HCT116 (cell line): ENCODE results near the gene TMCO4. TPM values are rescaled to one million over a fixed set of nuclear protein-coding genes. Genes with fewer than 3 reads are reported as not detected.

ENCODE experiments used
- ATAC-seq: fragments of 200-7000 bp; cut with Tn5 transposase; 2 replicates; pipeline ENCODE4 v1.9.1; 2020; ENCODE audit warnings: mild to moderate bottlenecking, moderate library complexity
- BruUV-seq: library from RNA; stranded (reverse); fragments of 400-500 nt; replicated peaks from 2 replicates; lab custom pipeline; 2021; lab: Mats Ljungman, UMichigan
- CTCF ChIA-PET: fragments of 300-600 bp; sonication (Branson Sonifier 250); formaldehyde crosslinking; loops from one replicate; lab custom pipeline; 2021; ENCODE audit warnings: antibody characterized with exemption; lab: Charles Lee
- POLR2A ChIA-PET: fragments of 300-600, 350-600 bp; sonication (Branson Sonifier 250); formaldehyde crosslinking; loops from one replicate; lab custom pipeline; 2021; ENCODE audit warnings: antibody characterized with exemption; lab: Charles Lee
- RAD21 ChIA-PET, 2 experiments: fragments of 300-600 bp; sonication (Branson Sonifier 250); formaldehyde crosslinking; loops; one replicate each; lab custom pipeline; 2023; ENCODE audit warnings: low total read pairs in 2 of 2; ENCODE audit not compliant: uncharacterized antibody in 2 of 2, unreplicated experiment in 2 of 2, low non-redundant PET in 1 of 2; lab: Charles Lee
- DNase-seq: peaks from one replicate; pipeline ENCODE4 v3.0.0-alpha.2; 2010; ENCODE audit warnings: low read depth, low spot score
- H2AFZ ChIP-seq: fragments of 200-600 bp; shearing (Covaris generic), sonication (generic); 2 replicates; pipeline ENCODE4 v1.6.1; 2017; ENCODE audit warnings: low read depth, mixed run types, mixed read lengths, antibody characterized with exemption, low read length; ENCODE audit not compliant: poor library complexity, severe bottlenecking
- H3K27ac ChIP-seq: 2 replicates; pipeline ENCODE4 v1.5.1; 2012; ENCODE audit warnings: low read depth, low read length
- H3K27me3 ChIP-seq: fragments of 200-600 bp; sonication (generic); 2 replicates; pipeline ENCODE4 v1.6.1; 2016; ENCODE audit warnings: mixed run types, low read length, mixed read lengths; ENCODE audit not compliant: insufficient read depth
- H3K36me3 ChIP-seq, 2 experiments: fragments of 200-500 bp in 1 of 2; fragments of 200-600 bp in 1 of 2; sonication (Bioruptor generic) in 1 of 2; sonication (generic) in 1 of 2; 2 replicates each; pipeline versions ENCODE4 v1.5.1 to v1.6.1; 2014 to 2016; ENCODE audit warnings: low read length in 2 of 2, inconsistent platforms in 1 of 2, mixed read lengths in 1 of 2, mixed run types in 1 of 2; ENCODE audit not compliant: insufficient read depth in 2 of 2, control insufficient read depth in 1 of 2
- H3K4me1 ChIP-seq, 2 experiments: fragments of 200-600 bp in 1 of 2; sonication (generic) in 1 of 2; 2 replicates each; pipeline versions ENCODE4 v1.5.1 to v1.6.1; 2012 to 2017; ENCODE audit warnings: low read length in 2 of 2, inconsistent platforms in 1 of 2, mild to moderate bottlenecking in 1 of 2, mixed read lengths in 1 of 2, mixed run types in 1 of 2, moderate library complexity in 1 of 2; ENCODE audit not compliant: insufficient read depth in 2 of 2, control insufficient read depth in 1 of 2
- H3K4me2 ChIP-seq: fragments of 200-600 bp; sonication (generic); 2 replicates; pipeline ENCODE4 v1.6.1; 2017; ENCODE audit warnings: mixed run types, low read length, mixed read lengths
- H3K4me3 ChIP-seq, 2 experiments: fragments of 200-600 bp in 1 of 2; sonication (generic) in 1 of 2; replicated peaks in 1 of 2; 2 replicates each; pipeline ENCODE4 v1.5.1; 2011 to 2016; ENCODE audit warnings: low read length in 2 of 2, control low read depth in 1 of 2, low read depth in 1 of 2, mild to moderate bottlenecking in 1 of 2, mixed read lengths in 1 of 2, mixed run types in 1 of 2
- H3K79me2 ChIP-seq: fragments of 200-600 bp; sonication (generic); 2 replicates; pipeline ENCODE4 v1.6.1; 2017; ENCODE audit warnings: mild to moderate bottlenecking, mixed run types, low read length, moderate library complexity, mixed read lengths; ENCODE audit not compliant: insufficient read depth
- H3K9ac ChIP-seq: fragments of 200-600 bp; sonication (generic); 2 replicates; pipeline ENCODE4 v1.6.1; 2016; ENCODE audit warnings: low read length, mixed read lengths
- H3K9me2 ChIP-seq: fragments of 200-600 bp; sonication (generic), shearing (Covaris generic); 2 replicates; pipeline ENCODE4 v1.6.1; 2017; ENCODE audit warnings: mixed run types, mild to moderate bottlenecking, moderate library complexity; ENCODE audit not compliant: insufficient read depth
- H3K9me3 ChIP-seq, 2 experiments: fragments of 200-500 bp in 1 of 2; fragments of 200-600 bp in 1 of 2; sonication (Bioruptor generic) in 1 of 2; sonication (generic) in 1 of 2; 2 replicates each; pipeline ENCODE4 v1.6.1; 2014 to 2017; ENCODE audit warnings: low read length in 2 of 2, mixed read lengths in 2 of 2, inconsistent platforms in 1 of 2, low read depth in 1 of 2, mild to moderate bottlenecking in 1 of 2, mixed run types in 1 of 2, moderate library complexity in 1 of 2; ENCODE audit not compliant: control insufficient read depth in 1 of 2, insufficient read depth in 1 of 2
- H4K20me1 ChIP-seq: fragments of 200-600 bp; sonication (generic), shearing (Covaris generic); 2 replicates; pipeline ENCODE4 v1.6.1; 2017; ENCODE audit warnings: mixed run types, mild to moderate bottlenecking, moderate library complexity; ENCODE audit not compliant: insufficient read depth
- CBX3 ChIP-seq: IDR thresholded peaks from 2 replicates; pipeline ENCODE4 v1.6.1; 2012; ENCODE audit warnings: low read depth
- CEBPB ChIP-seq: IDR thresholded peaks from 2 replicates; pipeline ENCODE4 v1.6.1; 2012; ENCODE audit warnings: low read depth
- EGR1 ChIP-seq: IDR thresholded peaks from 2 replicates; pipeline ENCODE4 v1.6.1; 2012; ENCODE audit warnings: low read depth
- ELF1 ChIP-seq: IDR thresholded peaks from 2 replicates; pipeline ENCODE4 v1.6.1; 2012; ENCODE audit warnings: low read depth, borderline replicate concordance
- EZH2 ChIP-seq: fragments of 200-600 bp; sonication (generic); IDR thresholded peaks from 2 replicates; pipeline ENCODE4 v1.6.1; 2017; ENCODE audit warnings: antibody characterized with exemption, mixed run types
- EZH2phosphoT487 ChIP-seq: fragments of 200-600 bp; IDR thresholded peaks from 2 replicates; pipeline ENCODE4 v1.6.1; 2018; ENCODE audit warnings: antibody characterized with exemption, borderline replicate concordance
- JUND ChIP-seq: IDR thresholded peaks from 2 replicates; pipeline ENCODE4 v1.6.1; 2012
- POLR2AphosphoS5 ChIP-seq: IDR thresholded peaks from 2 replicates; pipeline ENCODE4 v1.6.1; 2011; ENCODE audit warnings: mild to moderate bottlenecking, low read depth, low read length, moderate library complexity
- RAD21 ChIP-seq: IDR thresholded peaks from 2 replicates; pipeline ENCODE4 v1.6.1; 2012; ENCODE audit warnings: low read depth, mild to moderate bottlenecking
- SP1 ChIP-seq: IDR thresholded peaks from 2 replicates; pipeline ENCODE4 v1.6.1; 2012; ENCODE audit warnings: low read depth
- SRF ChIP-seq: IDR thresholded peaks from 2 replicates; pipeline ENCODE4 v1.6.1; 2012; ENCODE audit warnings: low read depth
- TCF7L2 ChIP-seq: IDR thresholded peaks from 2 replicates; pipeline ENCODE4 v1.7.0; 2011; ENCODE audit warnings: borderline replicate concordance, inconsistent platforms; ENCODE audit not compliant: insufficient read depth, insufficient read length; ENCODE audit errors: extremely low read depth
- YY1 ChIP-seq: IDR thresholded peaks from 2 replicates; pipeline ENCODE4 v1.6.1; 2011; ENCODE audit warnings: low read length, low read depth, moderate library complexity, mild to moderate bottlenecking; ENCODE audit not compliant: insufficient replicate concordance; ENCODE audit errors: extremely low read depth
- ZNF274 ChIP-seq: fragments of 200-500 bp; sonication (Bioruptor generic); IDR thresholded peaks from 2 replicates; pipeline ENCODE4 v1.6.1; 2014; ENCODE audit warnings: mild to moderate bottlenecking, low read depth, low read length, inconsistent platforms
- intact Hi-C: fragments of 100-400 bp; cut with micrococcal nuclease; formaldehyde crosslinking; loops from 2 replicates; pipeline ENCODE4 v1.10.0; 2022
- total RNA-seq: library from RNA; stranded (reverse); gene quantifications from one replicate; pipeline ENCODE4 v1.2.1, GENCODE V29; 2021; ENCODE audit not compliant: unreplicated experiment
- TF ChIP-seq, protein P1 (sequence below), 3 experiments: fragments of 200-600 bp in 1 of 3; sonication (generic) in 1 of 3; IDR thresholded peaks in 2 of 3; conservative IDR thresholded peaks in 1 of 3; 2 replicates each; pipeline ENCODE4 v1.5.1; 2012 to 2017; ENCODE audit warnings: low read depth in 2 of 3, low read length in 2 of 3, antibody characterized with exemption in 1 of 3, borderline replicate concordance in 1 of 3, control low read depth in 1 of 3, mild to moderate bottlenecking in 1 of 3, mixed read lengths in 1 of 3, mixed run types in 1 of 3, moderate library complexity in 1 of 3; ENCODE audit not compliant: insufficient read depth in 1 of 3
- TF ChIP-seq, protein P2 (sequence below): IDR thresholded peaks from 2 replicates; pipeline ENCODE4 v1.6.1; 2012
- TF ChIP-seq, protein P3 (sequence below): IDR thresholded peaks from 2 replicates; pipeline ENCODE4 v1.6.1; 2012

Gene TMCO4
- total RNA-seq, 1 experiment from 2014 or later, result 12.7 TPM

DNA sequence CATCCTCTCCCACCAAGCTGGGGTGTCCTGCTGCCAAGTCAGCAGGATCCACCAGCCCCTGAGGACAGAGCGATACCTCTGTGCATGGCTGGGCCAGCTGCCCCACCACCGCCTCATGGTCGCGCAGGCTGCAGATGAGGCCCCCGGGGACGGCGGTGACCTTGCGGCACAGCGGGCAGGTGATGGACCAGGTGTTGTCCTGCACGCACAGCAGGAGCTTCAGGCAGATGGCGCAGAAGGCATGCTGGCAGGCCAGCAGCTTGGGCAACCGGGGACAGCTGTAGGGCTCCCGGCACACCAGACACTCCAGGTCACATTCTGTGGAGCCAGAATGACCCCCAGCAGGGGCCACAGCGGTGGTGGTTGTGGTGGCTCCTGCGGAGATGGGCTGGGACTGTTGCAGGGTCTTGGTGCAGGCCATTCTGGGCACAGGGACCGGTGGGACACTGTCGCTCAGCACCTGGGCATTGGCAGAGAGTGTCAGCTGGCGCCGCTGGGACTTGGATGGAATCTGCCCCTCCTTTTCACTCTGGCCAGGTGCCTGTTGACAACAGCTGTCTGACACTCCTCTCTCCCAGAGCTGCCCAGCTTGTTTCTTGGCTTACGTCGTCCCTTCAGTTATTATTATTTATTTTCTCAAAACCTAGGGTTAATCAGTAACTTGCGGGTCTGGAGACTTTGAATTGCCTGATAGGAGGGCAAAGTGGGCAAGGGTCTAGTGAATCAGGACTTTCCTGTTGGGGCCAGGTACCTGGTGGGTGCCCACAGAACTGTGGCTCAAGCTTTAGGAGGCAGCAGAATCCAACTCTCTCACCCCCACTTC, 15.2 kb upstream of the TMCO4 start, which contains the start of gene RNF186:
Gene RNF186 (minus strand): TSS at position 603 of the 823 bp plus-strand sequence. CDS start 182 bp downstream, at position 421.
- H3K4me2 ChIP-seq, result no peak within 1 kb of the TSS
- H2AFZ ChIP-seq, result no peak within 1 kb of the TSS
- POLR2A ChIA-PET, result no interaction called here
- H3K27me3 ChIP-seq, result no peaks in the 10 kb centered on the region
- H3K79me2 ChIP-seq, result no peaks in the 10 kb centered on the region
- BruUV-seq, result no TSS peak
- TF ChIP-seq CBX3, result no peak
- TF ChIP-seq EZH2phosphoT487, result no peak
- no peak for TF ChIP-seq RAD21
- no peak for TF ChIP-seq JUND
- TF ChIP-seq EGR1, result no peak
- no peak for TF ChIP-seq ZNF274
- no peak for TF ChIP-seq ELF1
- no peak for TF ChIP-seq CEBPB
- TF ChIP-seq, protein P1, sequence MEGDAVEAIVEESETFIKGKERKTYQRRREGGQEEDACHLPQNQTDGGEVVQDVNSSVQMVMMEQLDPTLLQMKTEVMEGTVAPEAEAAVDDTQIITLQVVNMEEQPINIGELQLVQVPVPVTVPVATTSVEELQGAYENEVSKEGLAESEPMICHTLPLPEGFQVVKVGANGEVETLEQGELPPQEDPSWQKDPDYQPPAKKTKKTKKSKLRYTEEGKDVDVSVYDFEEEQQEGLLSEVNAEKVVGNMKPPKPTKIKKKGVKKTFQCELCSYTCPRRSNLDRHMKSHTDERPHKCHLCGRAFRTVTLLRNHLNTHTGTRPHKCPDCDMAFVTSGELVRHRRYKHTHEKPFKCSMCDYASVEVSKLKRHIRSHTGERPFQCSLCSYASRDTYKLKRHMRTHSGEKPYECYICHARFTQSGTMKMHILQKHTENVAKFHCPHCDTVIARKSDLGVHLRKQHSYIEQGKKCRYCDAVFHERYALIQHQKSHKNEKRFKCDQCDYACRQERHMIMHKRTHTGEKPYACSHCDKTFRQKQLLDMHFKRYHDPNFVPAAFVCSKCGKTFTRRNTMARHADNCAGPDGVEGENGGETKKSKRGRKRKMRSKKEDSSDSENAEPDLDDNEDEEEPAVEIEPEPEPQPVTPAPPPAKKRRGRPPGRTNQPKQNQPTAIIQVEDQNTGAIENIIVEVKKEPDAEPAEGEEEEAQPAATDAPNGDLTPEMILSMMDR (IDR thresholded peaks at IDR 0.05 in 2 of 3, conservative IDR thresholded peaks at IDR 0.05 in 1 of 3; ENCODE audit: borderline replicate concordance in 1 of 3, insufficient read depth in 1 of 3, low read depth in 2 of 3, low read length in 2 of 3), result no peak
- no peak for TF ChIP-seq EZH2
- TF ChIP-seq, protein P2, sequence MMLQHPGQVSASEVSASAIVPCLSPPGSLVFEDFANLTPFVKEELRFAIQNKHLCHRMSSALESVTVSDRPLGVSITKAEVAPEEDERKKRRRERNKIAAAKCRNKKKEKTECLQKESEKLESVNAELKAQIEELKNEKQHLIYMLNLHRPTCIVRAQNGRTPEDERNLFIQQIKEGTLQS, result no peak
- no peak for TF ChIP-seq SRF
- no peak for TF ChIP-seq YY1
- TF ChIP-seq TCF7L2, result no peak
- TF ChIP-seq POLR2AphosphoS5, result no peak
- TF ChIP-seq SP1, result no peak
- TF ChIP-seq, protein P3, sequence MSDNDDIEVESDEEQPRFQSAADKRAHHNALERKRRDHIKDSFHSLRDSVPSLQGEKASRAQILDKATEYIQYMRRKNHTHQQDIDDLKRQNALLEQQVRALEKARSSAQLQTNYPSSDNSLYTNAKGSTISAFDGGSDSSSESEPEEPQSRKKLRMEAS, result no peak
- H3K9me3 ChIP-seq, result no peaks in the 10 kb centered on the region
- no peak within 1 kb of the TSS for H3K4me3 ChIP-seq
- no peaks in the 10 kb centered on the region for H3K36me3 ChIP-seq
- CTCF ChIA-PET, result no interaction called here
- H3K9ac ChIP-seq, result no peak within 1 kb of the TSS
- RAD21 ChIA-PET, result no interaction called here
- intact Hi-C loops, result loop anchor here (5.0 kb wide), 1 partner anchor 153 kb away; the partner anchor contains the start of gene HTR6
- H3K9me2 ChIP-seq, result no peaks in the 10 kb centered on the region
- DNase-seq, result no peak
- no peaks in the 10 kb centered on the region; a peak in 1 of 4 replicates for H3K4me1 ChIP-seq
- no peaks in the 10 kb centered on the region for H4K20me1 ChIP-seq
- no peak for ATAC-seq
- H3K27ac ChIP-seq, result no peak within 1 kb of the TSS
